Activated B cell treated with CpG ODN at 0.5 μM for 24 hours (primary cell): Measurements from ENCODE around the gene DYRK3. TPM values are rescaled to one million over a fixed set of nuclear protein-coding genes. Genes with fewer than 3 reads are reported as not detected.

Experiments used
- ATAC-seq: fragments of 200-7000 bp; cut with Tn5 transposase; one replicate; pipeline ENCODE4 v1.10.0; 2021; ENCODE audit warnings: low read depth, mild to moderate bottlenecking, moderate library complexity
- CTCF ChIA-PET: fragments of 350-600 bp; sonication (Branson Sonifier 250); formaldehyde crosslinking; loops from one replicate; lab custom pipeline; 2021; ENCODE audit warnings: antibody characterized with exemption; lab: Charles Lee
- POLR2A ChIA-PET: fragments of 350-600 bp; sonication (Branson Sonifier 250); formaldehyde crosslinking; loops from one replicate; lab custom pipeline; 2021; ENCODE audit warnings: antibody characterized with exemption; lab: Charles Lee
- DNase-seq: peaks from one replicate; pipeline ENCODE4 v3.0.0; 2022
- H3K27ac Mint-ChIP-seq: one replicate; pipeline ENCODE4 v1.8.0; 2020; ENCODE audit warnings: mixed read lengths
- H3K27me3 Mint-ChIP-seq: one replicate; pipeline ENCODE4 v1.8.0; 2021; ENCODE audit warnings: mixed read lengths
- H3K36me3 Mint-ChIP-seq: one replicate; pipeline ENCODE4 v1.8.0; 2021; ENCODE audit warnings: low read depth, mixed read lengths
- H3K4me1 Mint-ChIP-seq: one replicate; pipeline ENCODE4 v1.8.0; 2021; ENCODE audit warnings: mixed read lengths
- H3K4me3 Mint-ChIP-seq: one replicate; pipeline ENCODE4 v1.8.0; 2020; ENCODE audit warnings: mild to moderate bottlenecking, mixed read lengths
- H3K9me3 Mint-ChIP-seq: one replicate; pipeline ENCODE4 v1.8.0; 2020; ENCODE audit warnings: mixed read lengths
- intact Hi-C: fragments of 100-400 bp; cut with micrococcal nuclease; formaldehyde crosslinking; loops from one replicate; pipeline ENCODE4 v1.15.1; 2024
- total RNA-seq: library from RNA; stranded (reverse); gene quantifications from 2 replicates; pipeline ENCODE4 v1.2.3, GENCODE V29; 2022
- TF ChIP-seq, protein P1 (sequence below): fragments of 200-600 bp; IDR thresholded peaks from one replicate; pipeline ENCODE4 v1.8.0; 2022; ENCODE audit warnings: antibody characterized with exemption, mild to moderate bottlenecking

DYRK3 gene
- total RNA-seq, 1 donor from 2014 or later, result 0.33 TPM

DNA sequence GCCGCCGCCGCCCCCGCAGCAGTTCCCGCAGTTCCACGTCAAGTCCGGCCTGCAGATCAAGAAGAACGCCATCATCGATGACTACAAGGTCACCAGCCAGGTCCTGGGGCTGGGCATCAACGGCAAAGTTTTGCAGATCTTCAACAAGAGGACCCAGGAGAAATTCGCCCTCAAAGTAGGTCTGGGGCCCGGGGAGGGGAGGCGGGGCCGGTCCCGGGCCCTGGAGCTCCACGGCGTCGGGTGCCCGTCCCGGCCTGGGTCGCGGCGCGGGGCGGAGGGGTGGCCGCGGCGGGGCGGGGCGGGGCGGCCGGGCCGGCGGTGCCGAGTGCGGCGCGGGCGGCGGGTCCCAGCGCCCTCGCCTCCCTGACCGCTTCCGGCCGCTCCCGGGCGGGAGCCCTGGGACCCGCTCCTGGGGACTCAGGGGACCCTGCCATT lies 50.0 kb downstream of the DYRK3 start:
- POLR2A ChIA-PET, result interaction anchor here (0.6 to 1.9 kb wide), 3 partner anchors 22 to 1138 kb away, joined by 3 to 9 read pairs (median 3); no protein-coding TSS in a partner anchor
- Mint-ChIP-seq H3K4me1 (peaks cover 80% of the 10 kb centered on the region), H3K27ac (peak overlapping the region; percentile 90), H3K4me3 (peak overlapping the region; percentile 94), H3K27me3 (no peaks in the 10 kb centered on the region), H3K36me3 (peaks cover 7% of the 10 kb centered on the region), H3K9me3 (no peaks in the 10 kb centered on the region)
- intact Hi-C loops, result loop anchor here (2.0 to 10.0 kb wide), 2 partner anchors 51 to 729 kb away; partner anchors contain the start of gene DYRK3
- CTCF ChIA-PET, result interaction anchor here (1.4 kb wide), 1 partner anchor 39 kb away, joined by 3 read pairs; no protein-coding TSS in a partner anchor
- TF ChIP-seq, protein P1, sequence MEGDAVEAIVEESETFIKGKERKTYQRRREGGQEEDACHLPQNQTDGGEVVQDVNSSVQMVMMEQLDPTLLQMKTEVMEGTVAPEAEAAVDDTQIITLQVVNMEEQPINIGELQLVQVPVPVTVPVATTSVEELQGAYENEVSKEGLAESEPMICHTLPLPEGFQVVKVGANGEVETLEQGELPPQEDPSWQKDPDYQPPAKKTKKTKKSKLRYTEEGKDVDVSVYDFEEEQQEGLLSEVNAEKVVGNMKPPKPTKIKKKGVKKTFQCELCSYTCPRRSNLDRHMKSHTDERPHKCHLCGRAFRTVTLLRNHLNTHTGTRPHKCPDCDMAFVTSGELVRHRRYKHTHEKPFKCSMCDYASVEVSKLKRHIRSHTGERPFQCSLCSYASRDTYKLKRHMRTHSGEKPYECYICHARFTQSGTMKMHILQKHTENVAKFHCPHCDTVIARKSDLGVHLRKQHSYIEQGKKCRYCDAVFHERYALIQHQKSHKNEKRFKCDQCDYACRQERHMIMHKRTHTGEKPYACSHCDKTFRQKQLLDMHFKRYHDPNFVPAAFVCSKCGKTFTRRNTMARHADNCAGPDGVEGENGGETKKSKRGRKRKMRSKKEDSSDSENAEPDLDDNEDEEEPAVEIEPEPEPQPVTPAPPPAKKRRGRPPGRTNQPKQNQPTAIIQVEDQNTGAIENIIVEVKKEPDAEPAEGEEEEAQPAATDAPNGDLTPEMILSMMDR, result no peak
- DNase-seq, result peak; percentile 49
- ATAC-seq, result peak; percentile 32

DNA sequence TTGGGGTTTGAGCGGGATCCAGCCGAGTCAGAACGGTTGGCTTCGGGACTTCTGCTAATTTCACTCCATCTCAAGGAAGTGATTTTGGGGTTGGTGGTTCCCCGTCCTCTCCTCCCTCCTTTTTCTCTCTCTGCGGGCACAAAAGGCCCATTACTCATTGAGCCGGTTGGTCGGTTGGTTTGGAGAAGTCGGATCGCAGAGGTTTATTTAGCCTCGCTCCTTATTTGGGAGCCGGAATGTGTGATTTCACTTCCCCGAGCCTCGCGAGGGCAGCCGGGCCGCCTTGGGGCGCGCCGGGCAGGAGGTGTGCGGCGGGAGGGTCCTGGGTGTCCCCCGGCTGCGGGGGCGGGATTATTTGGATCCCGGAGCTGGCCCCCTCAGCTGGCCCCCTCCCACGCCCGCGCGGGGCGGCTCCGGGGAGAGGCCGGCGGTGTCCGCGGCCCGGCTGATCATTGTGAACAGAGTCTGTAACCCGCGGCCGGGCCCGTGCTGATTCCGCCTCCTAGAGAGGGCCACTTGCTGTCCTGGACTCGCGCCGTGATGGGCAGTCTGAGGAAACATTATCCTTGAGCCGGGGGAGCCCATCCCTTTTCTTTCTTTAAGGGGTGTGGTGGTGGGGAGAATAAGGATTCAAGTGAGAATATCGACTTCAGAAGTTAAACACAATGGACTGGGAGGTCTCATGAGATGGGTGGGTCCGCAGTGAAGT lies 50.6 kb downstream of the DYRK3 start:
- H3K4me3 Mint-ChIP-seq, result peak overlapping the region; percentile 94
- H3K36me3 Mint-ChIP-seq, result peaks cover 7% of the 10 kb centered on the region
- intact Hi-C loops, result loop anchor here (1.0 to 10.0 kb wide), 7 partner anchors 10 to 729 kb away; partner anchors contain the start of genes DYRK3 and EIF2D
- peak overlapping the region; percentile 89 for H3K27ac Mint-ChIP-seq
- POLR2A ChIA-PET, result interaction anchor here (0.6 to 1.9 kb wide), 3 partner anchors 22 to 1138 kb away, joined by 3 to 9 read pairs (median 3); no protein-coding TSS in a partner anchor
- DNase-seq, result no peak
- CTCF ChIA-PET, result interaction anchor here (0.6 to 1.4 kb wide), 4 partner anchors 23 to 41 kb away, joined by 3 read pairs; no protein-coding TSS in a partner anchor
- H3K27me3 Mint-ChIP-seq, result no peaks in the 10 kb centered on the region
- H3K9me3 Mint-ChIP-seq, result no peaks in the 10 kb centered on the region
- peak; percentile 32 for ATAC-seq
- TF ChIP-seq, protein P1, result no peak
- peaks cover 80% of the 10 kb centered on the region for H3K4me1 Mint-ChIP-seq

DNA sequence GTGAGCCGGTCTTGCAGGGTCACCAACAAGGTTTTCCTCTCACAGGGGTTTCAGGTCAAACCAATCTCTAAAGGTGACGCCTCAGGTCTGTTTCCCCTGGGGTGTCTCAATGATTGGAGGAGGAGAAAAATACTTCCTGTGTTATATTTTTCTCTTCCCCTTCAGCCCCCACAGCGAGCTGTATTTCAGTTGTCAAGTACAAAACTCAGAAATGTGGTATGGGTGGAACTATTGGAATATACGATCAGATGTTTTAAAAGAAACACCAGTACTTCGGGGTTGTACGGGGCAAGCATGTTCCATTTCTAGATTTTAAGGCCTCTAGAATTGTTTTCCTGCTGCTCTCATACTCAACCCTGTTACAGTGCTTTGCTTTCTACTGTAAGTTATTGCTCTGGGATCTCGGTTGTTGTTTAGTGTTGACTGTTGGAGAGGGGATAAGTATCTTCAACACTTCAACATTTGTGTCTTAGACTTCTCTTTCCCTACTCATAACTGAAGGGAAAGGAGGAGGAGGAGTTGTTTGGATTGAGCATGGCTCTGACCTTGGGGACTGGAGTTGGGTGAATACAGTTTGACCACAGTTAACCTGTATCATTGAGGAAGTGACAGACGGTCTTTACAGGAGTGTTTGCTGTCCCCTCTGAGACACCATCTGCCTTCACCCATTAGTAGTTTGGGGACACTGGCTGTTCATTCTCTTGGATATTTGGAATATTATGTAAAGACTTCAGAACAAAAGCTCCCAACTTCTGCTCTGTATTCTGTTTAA lies 51.3 kb downstream of the DYRK3 start:
- CTCF ChIA-PET, result interaction anchor here (0.6 to 1.4 kb wide), 4 partner anchors 23 to 40 kb away, joined by 3 read pairs; no protein-coding TSS in a partner anchor
- Mint-ChIP-seq H3K27ac (peak overlapping the region; percentile 89), H3K27me3 (no peaks in the 10 kb centered on the region), H3K9me3 (no peaks in the 10 kb centered on the region), H3K4me1 (peaks cover 79% of the 10 kb centered on the region), H3K36me3 (peaks cover 7% of the 10 kb centered on the region), H3K4me3 (peak overlapping the region; percentile 94)
- POLR2A ChIA-PET, result interaction anchor here (1.2 to 1.3 kb wide), 2 partner anchors 14 to 243 kb away, joined by 3 read pairs; no protein-coding TSS in a partner anchor
- no peak for DNase-seq
- TF ChIP-seq, protein P1, result no peak
- intact Hi-C loops, result loop anchor here (1.0 to 10.0 kb wide), 6 partner anchors 10 to 728 kb away; partner anchors contain the start of gene EIF2D
- peak; percentile 27 for ATAC-seq

DNA sequence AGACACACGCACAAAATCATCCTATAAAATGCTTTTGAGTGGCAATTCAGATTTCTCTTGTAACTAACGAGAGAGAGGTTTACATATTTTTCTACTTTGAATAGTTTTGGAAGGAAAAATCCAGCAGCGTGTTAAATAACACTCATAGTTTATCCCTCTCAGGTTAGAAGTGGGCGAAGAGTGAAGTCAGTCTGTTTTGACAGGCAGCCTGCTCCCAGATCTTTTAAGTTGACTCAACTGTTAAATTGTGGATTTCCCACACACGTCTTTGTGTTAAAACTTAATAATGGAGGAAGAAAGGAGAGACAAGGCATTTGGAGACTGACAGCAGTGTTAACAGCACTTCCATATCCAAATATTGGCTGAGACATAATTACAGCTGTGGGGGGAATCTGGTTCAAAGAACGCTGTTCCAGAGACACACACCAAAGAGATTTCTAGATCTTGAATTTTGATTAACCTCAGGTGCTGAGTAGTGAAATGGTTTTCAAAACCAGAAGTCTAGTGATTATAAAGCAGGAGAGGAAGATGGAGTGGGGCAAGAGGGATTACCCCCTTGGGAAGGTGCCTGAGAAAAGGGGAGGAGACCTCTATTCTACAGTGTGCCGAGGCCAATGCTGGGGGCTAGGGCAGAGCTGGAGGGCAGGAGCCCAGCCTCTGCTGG lies 52.0 kb downstream of the DYRK3 start:
- intact Hi-C loops, result loop anchor here (2.0 to 10.0 kb wide), 2 partner anchors 15 to 727 kb away; no protein-coding TSS in a partner anchor
- H3K27ac Mint-ChIP-seq, result peak overlapping the region; percentile 89
- H3K4me1 Mint-ChIP-seq, result peaks cover 79% of the 10 kb centered on the region
- CTCF ChIA-PET, result interaction anchor here (0.8 to 1.0 kb wide), 2 partner anchors 24 to 39 kb away, joined by 3 to 4 read pairs; no protein-coding TSS in a partner anchor
- TF ChIP-seq, protein P1, result no peak
- H3K27me3 Mint-ChIP-seq, result no peaks in the 10 kb centered on the region
- peak; percentile 12 for DNase-seq
- H3K36me3 Mint-ChIP-seq, result peaks cover 11% of the 10 kb centered on the region
- peak overlapping the region; percentile 94 for H3K4me3 Mint-ChIP-seq
- no peaks in the 10 kb centered on the region for H3K9me3 Mint-ChIP-seq
- no peak for ATAC-seq
- POLR2A ChIA-PET, result interaction anchor here (1.2 to 1.5 kb wide), 2 partner anchors 13 to 16 kb away, joined by 3 to 6 read pairs; no protein-coding TSS in a partner anchor
